MM.1S (cell line): ENCODE measurements around the gene ASPSCR1.

ENCODE experiments used
- EZH2phosphoT487 ChIP-seq: fragments of 300-600 bp; sonication (generic); IDR thresholded peaks from 2 replicates; pipeline ENCODE4 v1.6.1; 2018; ENCODE audit warnings: antibody characterized with exemption, low read length
- TF ChIP-seq, protein P1 (sequence below): fragments of 300-600 bp; sonication (generic); IDR thresholded peaks from 2 replicates; pipeline ENCODE4 v1.5.1; 2016; ENCODE audit warnings: antibody characterized with exemption, low read length, mixed read lengths

GRCh38 chr17:81964081-81964849, 13.2 kb upstream of the ASPSCR1 start:
- TF ChIP-seq, protein P1, sequence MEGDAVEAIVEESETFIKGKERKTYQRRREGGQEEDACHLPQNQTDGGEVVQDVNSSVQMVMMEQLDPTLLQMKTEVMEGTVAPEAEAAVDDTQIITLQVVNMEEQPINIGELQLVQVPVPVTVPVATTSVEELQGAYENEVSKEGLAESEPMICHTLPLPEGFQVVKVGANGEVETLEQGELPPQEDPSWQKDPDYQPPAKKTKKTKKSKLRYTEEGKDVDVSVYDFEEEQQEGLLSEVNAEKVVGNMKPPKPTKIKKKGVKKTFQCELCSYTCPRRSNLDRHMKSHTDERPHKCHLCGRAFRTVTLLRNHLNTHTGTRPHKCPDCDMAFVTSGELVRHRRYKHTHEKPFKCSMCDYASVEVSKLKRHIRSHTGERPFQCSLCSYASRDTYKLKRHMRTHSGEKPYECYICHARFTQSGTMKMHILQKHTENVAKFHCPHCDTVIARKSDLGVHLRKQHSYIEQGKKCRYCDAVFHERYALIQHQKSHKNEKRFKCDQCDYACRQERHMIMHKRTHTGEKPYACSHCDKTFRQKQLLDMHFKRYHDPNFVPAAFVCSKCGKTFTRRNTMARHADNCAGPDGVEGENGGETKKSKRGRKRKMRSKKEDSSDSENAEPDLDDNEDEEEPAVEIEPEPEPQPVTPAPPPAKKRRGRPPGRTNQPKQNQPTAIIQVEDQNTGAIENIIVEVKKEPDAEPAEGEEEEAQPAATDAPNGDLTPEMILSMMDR: no peak
- no peak for TF ChIP-seq EZH2phosphoT487
